HepG2 (cell line): ENCODE data around the gene H2AZ2. TPM values are rescaled to one million over a fixed set of nuclear protein-coding genes. Genes with fewer than 3 reads are reported as not detected.

ENCODE experiments used
- ATAC-seq: fragments of 200-7000 bp; cut with Tn5 transposase; 3 replicates; pipeline ENCODE4 v1.9.1; 2020; ENCODE audit warnings: mild to moderate bottlenecking, moderate library complexity
- BruUV-seq: library from RNA; stranded (reverse); fragments of 400-500 nt; replicated peaks from 2 replicates; lab custom pipeline; 2021; lab: Mats Ljungman, UMichigan
- CTCF ChIA-PET: fragments of 300-600 bp; formaldehyde crosslinking; extraction: SDS; loops from one replicate; lab custom pipeline; 2021; ENCODE audit warnings: low total read pairs, inconsistent platforms, low intra/inter-chr PET ratio; lab: Yijun Ruan, JAX
- POLR2A ChIA-PET: fragments of 350-600 bp; sonication (Branson Sonifier 250); formaldehyde crosslinking; loops from one replicate; lab custom pipeline; 2020; ENCODE audit warnings: antibody characterized with exemption, inconsistent platforms; lab: Yijun Ruan, JAX
- DNase-seq: peaks from one replicate; pipeline ENCODE4 v3.0.0-alpha.2; 2015; ENCODE audit warnings: low spot score
- FAIRE-seq: peaks from 3 replicates; lab custom pipeline; 2011; peaks lifted over from hg19 to GRCh38; lab: Jason Lieb, UNC
- H2AFZ ChIP-seq: one replicate; pipeline ENCODE4 v1.6.1; 2011; ENCODE audit warnings: low read length, inconsistent platforms
- H3K27ac ChIP-seq: fragments of 300-600 bp; 3 replicates; pipeline ENCODE4 v1.8.0; 2011; ENCODE audit warnings: mixed run types, mild to moderate bottlenecking, mixed read lengths, low read length, inconsistent platforms; ENCODE audit not compliant: insufficient read depth; ENCODE audit errors: extremely low read length
- H3K27me3 ChIP-seq, 2 experiments: fragments of 200-600 bp in 1 of 2; 2 replicates in 1 of 2; 3 replicates in 1 of 2; pipeline versions ENCODE4 v1.6.0 to v1.8.0; 2011; ENCODE audit warnings: low read length in 2 of 2, mild to moderate bottlenecking in 2 of 2, moderate library complexity in 2 of 2, inconsistent platforms in 1 of 2; ENCODE audit not compliant: insufficient read depth in 2 of 2, control insufficient read depth in 1 of 2
- H3K36me3 ChIP-seq, 2 experiments: fragments of 200-600 bp in 1 of 2; replicated peaks in 1 of 2; 2 replicates in 1 of 2; 3 replicates in 1 of 2; pipeline versions ENCODE4 v1.5.1 to v1.8.0; 2011; ENCODE audit warnings: low read length in 2 of 2, inconsistent platforms in 1 of 2; ENCODE audit not compliant: insufficient read depth in 2 of 2, control insufficient read depth in 1 of 2
- H3K4me1 ChIP-seq: 2 replicates; pipeline ENCODE4 v1.5.1; 2012; ENCODE audit warnings: low read length, inconsistent platforms; ENCODE audit not compliant: insufficient read depth
- H3K4me2 ChIP-seq: 2 replicates; pipeline ENCODE4 v1.6.0; 2011; ENCODE audit warnings: low read depth, low read length, inconsistent platforms
- H3K4me3 ChIP-seq, 3 experiments: fragments of 200-600 bp in 1 of 3; sonication (generic), shearing (Covaris generic) in 1 of 3; replicated peaks in 1 of 3; 2 replicates each; pipeline ENCODE4 v1.5.1; 2011 to 2016; ENCODE audit warnings: low read length in 3 of 3, inconsistent platforms in 2 of 3, low read depth in 2 of 3, mild to moderate bottlenecking in 2 of 3, control low read depth in 1 of 3, mixed read lengths in 1 of 3; ENCODE audit not compliant: insufficient read depth in 1 of 3
- H3K79me2 ChIP-seq: one replicate; pipeline ENCODE4 v1.6.1; 2011; ENCODE audit warnings: low read length, inconsistent platforms; ENCODE audit not compliant: insufficient read depth
- H3K9ac ChIP-seq: 2 replicates; pipeline ENCODE4 v1.6.0; 2011; ENCODE audit warnings: mild to moderate bottlenecking, low read depth, low read length, inconsistent platforms; ENCODE audit not compliant: insufficient read depth
- H3K9me3 ChIP-seq: 2 replicates; pipeline ENCODE4 v1.5.1; 2012; ENCODE audit warnings: mild to moderate bottlenecking, low read length
- H4K20me1 ChIP-seq: 2 replicates; pipeline ENCODE4 v1.6.0; 2011; ENCODE audit warnings: inconsistent platforms, mild to moderate bottlenecking, low read length, moderate library complexity; ENCODE audit not compliant: insufficient read depth
- CEBPB ChIP-seq: IDR thresholded peaks from 2 replicates; pipeline ENCODE4 v1.6.1; 2011; ENCODE audit warnings: low read depth, low read length, improper control_type of control experiment, borderline replicate concordance
- GATAD2A ChIP-seq: IDR thresholded peaks from 2 replicates; pipeline ENCODE4 v1.6.1; 2016
- MYNN ChIP-seq: sonication (generic); formaldehyde crosslinking; IDR thresholded peaks from 2 replicates; pipeline ENCODE4 v1.4.0; 2020; ENCODE audit warnings: mild to moderate bottlenecking, low read depth, missing genetic modification reagents
- RBM39 ChIP-seq: fragments of 200-400 bp; formaldehyde crosslinking; IDR thresholded peaks from one replicate; pipeline ENCODE4 v1.6.1; 2018; ENCODE audit warnings: antibody characterized with exemption, mild to moderate bottlenecking, low read depth, low read length; ENCODE audit not compliant: poor library complexity, severe bottlenecking
- U2AF1 ChIP-seq: fragments of 200-400 bp; formaldehyde crosslinking; optimal IDR thresholded peaks from 2 replicates; pipeline ENCODE3; 2017; ENCODE audit warnings: mild to moderate bottlenecking, low read depth, low read length
- XBP1 ChIP-seq: sonication (generic); formaldehyde crosslinking; IDR thresholded peaks from 2 replicates; pipeline ENCODE4 v1.5.0; 2020; ENCODE audit warnings: missing genetic modification reagents
- ZNF549 ChIP-seq: sonication (generic); formaldehyde crosslinking; IDR thresholded peaks from 2 replicates; pipeline ENCODE4 v1.5.0; 2020; ENCODE audit warnings: missing genetic modification reagents
- ZNF687 ChIP-seq: sonication (generic); formaldehyde crosslinking; IDR thresholded peaks from 2 replicates; pipeline ENCODE4 v1.5.1; 2020; ENCODE audit warnings: mild to moderate bottlenecking, missing genetic modification reagents, moderate library complexity
- ZNF691 ChIP-seq: sonication (generic); formaldehyde crosslinking; IDR thresholded peaks from 2 replicates; pipeline ENCODE4 v1.4.0; 2020; ENCODE audit warnings: missing genetic modification reagents, low read depth, mild to moderate bottlenecking, borderline replicate concordance
- WGBS: methylation state at CpG from one replicate; pipeline ENCODE4 v1.1.6; 2017; ENCODE audit warnings: low lambda C conversion rate; 5-methylcytosine and 5-hydroxymethylcytosine counted together
- in situ Hi-C: cut with HindIII; loops from 2 replicates; pipeline ENCODE4 v1.10.0; 2017; ENCODE audit warnings: low pct_unique_long_range_greater_than_20kb; ENCODE audit not compliant: extremely low pct_ligation_motif_present
- intact Hi-C: fragments of 100-400 bp; cut with micrococcal nuclease; formaldehyde crosslinking; loops from one replicate; pipeline ENCODE4 v1.10.0; 2022; ENCODE audit not compliant: unreplicated experiment
- polyA plus RNA-seq, 8 experiments: library from polyadenylated mRNA; depleted of rRNA in 3 of 8; stranded (reverse) in 7 of 8; unstranded in 1 of 8; fragments of >200 nt; fragmentation: Illumina TruSeq in 4 of 8; extraction: Trizol in 4 of 8; gene quantifications; 2 replicates each; pipeline versions ENCODE4 v1.2.1 to v1.2.3, GENCODE V29; 2011 to 2016; ENCODE audit warnings: low read depth in 4 of 8, missing spikeins in 1 of 8, mixed read lengths in 1 of 8; ENCODE audit not compliant: insufficient read depth in 1 of 8
- total RNA-seq, 5 experiments: library from RNA; depleted of rRNA; stranded (reverse); fragments of >200 nt; fragmentation: Illumina TruSeq; extraction: Trizol; gene quantifications; 2 replicates each; pipeline ENCODE4 v1.2.3, GENCODE V29; 2016; ENCODE audit warnings: low read depth in 1 of 5

H2AZ2 gene
- total and polyA plus RNA-seq, 2 of the 13 experiments (the other 11 are each of a cell fraction or from before 2014, with no cell fraction given): 121 to 223 TPM

GRCh38 chr7:44858161-44858560 lies 10.3 kb upstream of the H2AZ2 start (continued):
- no peak for TF ChIP-seq RBM39
- no peak for TF ChIP-seq MYNN (CRISPR knock-in tag)
- no peak for TF ChIP-seq ZNF691
- no peak for TF ChIP-seq ZNF687 (CRISPR knock-in tag)
- no peak for TF ChIP-seq U2AF1
- no peak for TF ChIP-seq ZNF549
- no peak for TF ChIP-seq GATAD2A (CRISPR knock-in tag)

- no peak overlapping the region for H3K27ac ChIP-seq
- H3K9ac ChIP-seq: no peak overlapping the region
- H3K4me3 ChIP-seq: no peak overlapping the region
- ATAC-seq (no peak), DNase-seq (no peak), FAIRE-seq (no peak)
- H3K79me2 ChIP-seq: no peaks in the 10 kb centered on the region
- POLR2A ChIA-PET: no interaction called here
- CTCF ChIA-PET: no interaction called here
- H3K27me3 ChIP-seq: no peaks in the 10 kb centered on the region
- intact Hi-C loops: no loop called here
- in situ Hi-C loops: loop anchor here (10.0 kb wide), 1 partner anchor 280 kb away; no protein-coding TSS in a partner anchor
- no peaks in the 10 kb centered on the region for H3K9me3 ChIP-seq
- H3K4me2 ChIP-seq: no peak overlapping the region
- H4K20me1 ChIP-seq: no peaks in the 10 kb centered on the region
- no peaks in the 10 kb centered on the region for H3K36me3 ChIP-seq
- BruUV-seq: no TSS peak
- no peak for TF ChIP-seq XBP1 (CRISPR knock-in tag)
- TF ChIP-seq CEBPB: peak; percentile 60; the same call in 1 of the 2 replicates
- TF ChIP-seq, all 625 proteins: peak for 1
- H2AFZ ChIP-seq: no peak overlapping the region
- peaks cover under 1% of the 10 kb centered on the region; the same call in 1 of the 2 replicates for H3K4me1 ChIP-seq
- 41% methylated on average over 8 of the region's 8 CpGs for WGBS
These were observed 6.9 kb upstream of the H2AZ2 start for GRCh38 chr7:44854644-44855364.
